ENCODE results near the gene MYOZ1.
"Not testable (repeated sequence)": the region's sequence is repeated elsewhere in the genome, so short reads cannot be mapped to it uniquely, and the experiment has no call there.

Gene MYOZ1

GRCh38 chr10:73647875-73648651 is 6.8 kb upstream of the MYOZ1 start:
- DNase-seq: no peak

DNA sequence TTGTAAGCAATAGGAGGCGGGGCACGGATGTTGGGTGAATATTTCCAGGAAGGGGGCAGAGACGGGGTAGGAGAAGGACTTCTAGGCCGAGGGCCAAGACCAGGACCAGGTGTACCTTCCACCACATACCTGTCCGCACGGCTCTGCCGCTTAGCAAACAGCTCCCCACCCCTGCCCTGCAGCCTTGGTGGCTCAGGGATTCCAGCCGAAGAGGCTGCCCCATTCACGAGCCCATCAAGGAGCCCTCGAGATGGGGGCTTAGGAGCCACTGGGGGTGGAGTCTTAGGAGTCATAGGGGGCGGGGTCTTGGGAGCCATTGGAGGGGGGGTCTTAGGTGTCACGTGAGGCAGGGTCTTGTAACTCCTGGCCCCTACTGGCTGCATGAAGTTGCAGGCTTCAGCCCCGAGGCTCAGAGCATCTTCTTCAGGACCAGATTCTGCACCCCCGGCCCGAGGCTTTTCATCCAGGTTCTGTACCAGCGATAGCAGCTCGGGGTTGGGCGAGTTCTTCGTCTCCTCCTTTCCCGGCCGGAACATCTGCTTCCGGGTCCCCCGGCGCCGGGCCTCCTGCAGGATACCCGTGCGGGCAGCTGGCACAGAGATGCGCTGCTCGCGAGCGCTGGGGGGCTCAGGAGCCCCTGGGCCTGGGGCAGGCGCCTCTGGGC is 6.1 kb upstream of the MYOZ1 start:
- peak; percentile 44 for DNase-seq

- DNase-seq: no peak
Observed at GRCh38 chr10:73646598-73647041, 5.3 kb upstream of the MYOZ1 start.

GRCh38 chr10:73645251-73645650 is 4.0 kb upstream of the MYOZ1 start:
- DNase-seq: no peak

DNA sequence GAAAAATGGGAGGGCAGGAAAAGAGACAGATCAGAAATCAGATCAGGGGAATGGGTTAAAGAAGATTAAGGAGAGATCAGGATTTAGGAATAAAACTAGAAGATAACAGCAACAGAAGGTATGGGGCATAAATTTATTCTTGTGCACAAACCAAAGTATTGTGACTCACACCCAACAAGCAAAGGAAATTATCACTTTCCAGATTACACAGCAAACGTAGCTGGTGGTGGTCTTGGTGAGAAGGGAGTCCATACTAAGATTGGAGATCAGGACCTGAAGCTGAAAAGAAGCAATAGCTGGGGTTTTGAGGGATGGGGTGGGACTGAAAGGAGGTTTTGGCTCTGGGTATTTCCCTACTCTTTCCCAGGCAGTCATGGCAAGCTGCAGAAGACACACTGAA is 3.5 kb upstream of the MYOZ1 start:
- DNase-seq: no peak

DNA sequence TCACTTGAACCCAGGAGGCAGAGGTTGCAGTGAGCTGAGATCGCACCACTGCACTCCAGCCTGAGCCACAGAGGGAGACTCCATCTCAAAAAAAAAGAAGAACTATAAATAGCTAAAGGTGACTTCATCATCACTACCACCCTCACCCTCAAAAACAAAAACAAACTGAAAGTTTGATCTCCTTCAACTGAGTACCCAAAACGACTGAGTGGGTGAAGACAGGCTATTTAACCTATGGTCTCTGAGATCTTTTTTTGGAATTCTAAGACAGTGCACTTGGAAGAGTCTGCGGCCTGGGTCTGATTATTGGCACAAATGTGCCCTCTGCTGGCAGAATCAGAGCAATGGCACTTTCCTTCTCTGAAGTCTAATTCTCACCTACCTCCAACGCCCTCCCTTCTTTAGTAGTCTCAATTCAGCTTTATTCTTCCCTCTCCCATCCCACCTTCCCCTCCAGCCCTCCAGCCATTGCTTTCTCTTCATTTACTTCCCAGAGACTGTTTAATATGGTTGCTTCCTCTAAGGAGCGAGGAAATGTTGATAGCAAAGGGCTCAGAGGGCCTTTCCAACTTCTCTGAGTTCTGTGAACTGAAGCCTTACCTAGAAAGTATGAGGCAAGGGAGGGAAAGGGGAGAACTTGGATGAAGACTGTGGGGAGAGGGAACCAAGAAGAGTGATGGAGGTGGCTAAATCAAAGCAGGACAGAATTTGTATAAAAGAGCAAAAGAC is 2.9 kb upstream of the MYOZ1 start:
- peak; percentile 62 for DNase-seq

DNA sequence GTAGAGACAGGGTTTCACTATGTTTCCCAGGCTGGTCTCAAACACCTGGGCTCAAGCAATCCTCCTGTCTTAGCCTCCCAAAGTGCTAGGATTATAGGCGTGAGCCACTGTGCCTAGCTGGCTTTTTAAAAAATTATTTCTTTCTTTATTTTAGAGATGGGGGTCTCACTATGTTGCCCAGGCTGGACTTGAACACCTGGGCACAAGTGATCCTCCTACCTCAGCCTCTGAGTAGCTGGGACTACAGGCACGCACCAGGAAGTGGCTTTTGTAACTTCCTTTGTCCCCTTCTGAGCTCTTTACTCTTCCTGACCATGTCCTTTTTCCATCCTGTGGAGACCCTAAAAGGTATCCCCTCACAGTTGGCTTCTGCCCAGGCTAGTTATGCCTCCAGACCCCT is 2.1 kb upstream of the MYOZ1 start:
- DNase-seq: no peak

GRCh38 chr10:73639286-73639685 is 2.0 kb downstream of the MYOZ1 start:
- DNase-seq: no peak

DNA sequence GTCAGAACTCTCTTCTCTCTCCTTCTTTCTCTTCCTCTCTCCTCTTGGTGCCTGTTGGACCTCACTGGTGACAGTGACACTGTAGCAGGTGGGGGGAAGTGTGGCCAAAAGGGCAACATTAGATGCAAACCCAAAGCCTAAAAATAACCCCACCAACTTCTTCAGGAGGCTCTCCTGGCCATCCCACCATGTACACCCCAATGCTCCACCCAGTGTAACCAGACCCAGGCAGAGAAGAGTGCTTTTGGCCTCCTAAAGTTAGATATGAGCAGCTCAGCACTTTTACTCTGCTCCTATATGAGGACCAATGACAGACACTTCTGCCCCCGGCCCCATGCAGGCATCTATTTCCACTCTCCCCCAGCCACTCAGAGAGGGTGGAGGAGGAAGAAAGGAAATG is 5.5 kb downstream of the MYOZ1 start:
- DNase-seq: no peak

- DNase-seq: no peak
Observed at GRCh38 chr10:73634421-73634820, 6.9 kb downstream of the MYOZ1 start.

DNA sequence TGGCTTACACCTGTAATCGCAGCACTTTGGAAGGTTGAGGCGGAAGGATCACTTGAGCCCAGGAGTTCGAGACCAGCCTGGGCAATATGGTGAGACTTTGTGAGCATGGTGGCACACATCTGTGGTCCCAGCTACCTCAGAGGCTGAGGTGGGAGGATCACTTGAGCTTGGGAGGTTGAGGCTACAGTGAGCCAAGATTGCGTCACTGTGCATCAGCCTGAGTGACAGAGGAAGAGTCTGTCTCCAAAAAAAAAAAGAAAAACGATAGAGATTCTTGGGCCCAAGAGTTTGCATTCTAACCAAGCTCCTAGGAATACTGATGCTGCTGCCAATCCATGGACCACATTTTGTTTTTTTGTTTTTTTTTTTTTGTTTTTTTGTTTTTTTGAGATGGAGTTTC is 12.1 kb downstream of the MYOZ1 start:
- no peak for DNase-seq

- DNase-seq: no peak
Observed at GRCh38 chr10:73628405-73628804, 12.9 kb downstream of the MYOZ1 start.

DNA sequence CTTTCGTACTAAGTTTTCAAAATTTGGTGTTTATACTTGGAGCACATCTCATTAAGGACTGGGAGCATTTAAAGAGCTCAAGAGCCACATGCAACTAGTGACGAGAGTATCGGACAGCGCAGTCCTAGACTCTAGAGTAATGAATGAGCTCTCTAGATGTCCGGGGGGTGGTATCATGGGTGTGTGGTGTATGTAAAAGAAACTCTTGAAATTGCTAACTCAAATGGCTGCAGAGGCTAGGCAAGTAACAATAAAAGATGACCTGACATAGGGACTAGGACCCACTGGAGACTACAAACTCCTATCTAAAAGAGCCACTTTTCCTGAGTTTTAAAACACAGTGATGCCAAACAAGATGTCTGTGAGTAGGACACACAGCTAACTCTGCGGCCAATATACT is 14.0 kb downstream of the MYOZ1 start:
- DNase-seq: no peak

GRCh38 chr10:73625884-73626752 is 15.2 kb downstream of the MYOZ1 start:
- DNase-seq: peak; percentile 98

- peak; percentile 14 for DNase-seq
Observed at GRCh38 chr10:73625004-73625883, 16.0 kb downstream of the MYOZ1 start.

- DNase-seq: no peak
Observed at GRCh38 chr10:73623056-73623455, 18.2 kb downstream of the MYOZ1 start.

DNA sequence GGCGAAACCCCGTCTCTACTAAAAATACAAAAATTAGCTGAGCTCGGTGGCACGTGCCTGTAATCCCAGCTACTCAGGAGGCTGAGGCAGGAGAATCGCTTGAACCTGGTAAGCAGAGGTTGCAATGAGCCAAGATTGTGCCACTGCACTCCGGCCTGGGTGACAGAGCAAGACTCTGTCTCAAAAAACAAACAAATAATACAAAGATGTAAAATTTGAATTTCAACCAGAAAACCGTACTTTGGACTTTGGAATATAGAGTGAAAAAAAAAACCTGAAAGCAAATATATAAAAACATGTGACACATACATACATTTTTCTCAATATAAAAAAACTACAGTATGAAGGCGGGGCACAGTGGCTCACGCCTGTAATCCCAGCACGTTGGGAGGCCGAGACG is 20.3 kb downstream of the MYOZ1 start:
- DNase-seq: not testable (repeated sequence)

- DNase-seq: not testable (repeated sequence)
Observed at GRCh38 chr10:73617143-73617542, 24.1 kb downstream of the MYOZ1 start.

- no peak for DNase-seq
Observed at GRCh38 chr10:73614720-73615119, 26.6 kb downstream of the MYOZ1 start.

GRCh38 chr10:73609116-73609515 is 32.2 kb downstream of the MYOZ1 start:
- no peak for DNase-seq

DNA sequence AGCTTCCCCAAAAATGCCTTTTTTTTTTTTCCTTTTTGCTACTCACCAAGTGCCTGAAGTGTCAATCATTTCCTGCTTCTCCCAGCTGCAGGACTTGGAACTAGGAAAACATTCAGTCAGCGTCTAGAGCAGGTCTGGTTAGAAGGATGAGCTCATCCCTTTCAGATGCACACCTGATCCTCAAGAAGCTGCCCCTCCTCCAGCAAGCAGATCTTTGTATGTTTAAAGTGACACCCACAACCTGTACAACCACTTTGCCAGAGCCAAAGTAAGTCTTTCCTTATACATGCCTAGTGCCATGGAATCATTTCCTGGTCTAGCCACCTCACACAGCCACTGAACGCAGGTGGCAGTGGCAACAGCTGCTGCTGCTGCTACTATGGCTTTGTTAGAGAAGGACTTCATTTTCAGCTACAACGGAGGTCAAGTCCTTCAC is 39.8 kb downstream of the MYOZ1 start:
- DNase-seq: no peak

Data from fibroblast of skin of abdomen (primary cell).